Suppressor macrophage treated with lipopolysaccharide for 1 hour (primary cell): Measurements from ENCODE around the gene CCDC85A.
"Not testable (repeated sequence)": the region's sequence is repeated elsewhere in the genome, so short reads cannot be mapped to it uniquely, and the experiment has no call there.

ENCODE experiments used
- DNase-seq, 3 donors: peaks; one replicate each; pipeline ENCODE4 v3.0.0-alpha.2; 2020 to 2022

The CCDC85A gene

GRCh38 chr2:56183643-56184499 is at the start of gene CCDC85A:
TSS of gene CCDC85A (plus strand) at chr2:56183990. CDS start at chr2:56184625, 635 bp downstream.
- peak; percentile 80 to 91 (median 84) for DNase-seq

DNA sequence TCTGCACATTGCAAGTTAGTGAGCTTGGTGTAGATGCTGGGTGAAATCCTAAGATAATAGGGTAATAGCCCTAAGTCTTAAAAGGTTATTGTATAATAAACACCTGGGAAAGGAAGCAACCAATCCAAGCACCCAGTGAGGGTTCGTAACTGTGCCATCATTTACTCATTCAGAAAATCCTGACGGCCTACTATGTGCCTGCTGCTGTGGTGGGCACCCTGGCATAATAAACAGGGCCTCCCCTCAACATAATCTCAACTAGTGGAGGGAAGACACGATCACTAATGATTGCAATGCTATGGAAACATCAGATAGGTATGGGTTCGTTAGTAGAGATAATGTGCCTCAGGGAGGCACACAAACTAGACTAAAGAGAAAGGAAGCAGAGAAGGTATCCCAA is 48.9 kb upstream of the CCDC85A start:
- DNase-seq, result no peak

- DNase-seq, result not testable (repeated sequence)
Observed at GRCh38 chr2:56142497-56143061, 41.2 kb upstream of the CCDC85A start.

DNA sequence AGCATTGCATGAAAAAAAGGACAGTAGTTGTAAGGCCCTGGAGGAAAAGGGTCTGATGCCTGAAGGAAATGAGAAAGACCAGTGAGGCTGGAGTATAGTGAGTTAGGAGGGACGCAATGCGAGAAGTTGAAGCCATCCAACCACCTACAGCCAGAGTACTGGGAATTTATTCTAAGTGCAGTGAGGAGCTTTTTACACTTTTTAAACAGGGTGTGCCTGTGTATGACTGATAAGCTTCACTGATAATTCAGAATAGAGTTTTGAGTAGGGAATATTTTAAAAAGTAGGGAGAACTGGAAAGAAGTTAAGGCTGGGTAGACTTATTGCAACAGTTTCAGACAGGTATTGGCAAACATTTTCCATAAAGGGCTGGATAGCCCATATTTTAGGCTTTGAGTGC is 35.9 kb upstream of the CCDC85A start:
- no peak for DNase-seq

- no peak for DNase-seq
Observed at GRCh38 chr2:56148825-56149224, 35.0 kb upstream of the CCDC85A start.

DNA sequence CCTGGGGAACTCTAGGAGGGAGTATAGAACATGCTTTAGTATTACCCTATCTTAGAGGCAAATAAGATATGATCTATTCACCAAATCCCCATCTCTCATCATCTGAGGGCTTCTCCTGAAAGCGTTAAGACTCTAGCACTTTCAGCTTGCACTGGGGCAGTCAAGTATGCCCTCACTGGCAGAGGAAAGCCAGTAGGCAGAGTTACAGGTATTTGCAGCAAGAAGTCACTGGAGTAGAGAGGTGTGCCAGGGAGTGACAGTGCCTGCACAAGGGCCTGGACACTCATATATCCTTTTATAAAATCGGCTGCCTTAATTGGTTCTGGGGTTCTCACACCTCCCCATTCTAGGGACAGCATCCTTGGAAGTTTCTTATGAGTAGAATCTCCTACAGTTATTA is 31.9 kb upstream of the CCDC85A start:
- no peak for DNase-seq

DNA sequence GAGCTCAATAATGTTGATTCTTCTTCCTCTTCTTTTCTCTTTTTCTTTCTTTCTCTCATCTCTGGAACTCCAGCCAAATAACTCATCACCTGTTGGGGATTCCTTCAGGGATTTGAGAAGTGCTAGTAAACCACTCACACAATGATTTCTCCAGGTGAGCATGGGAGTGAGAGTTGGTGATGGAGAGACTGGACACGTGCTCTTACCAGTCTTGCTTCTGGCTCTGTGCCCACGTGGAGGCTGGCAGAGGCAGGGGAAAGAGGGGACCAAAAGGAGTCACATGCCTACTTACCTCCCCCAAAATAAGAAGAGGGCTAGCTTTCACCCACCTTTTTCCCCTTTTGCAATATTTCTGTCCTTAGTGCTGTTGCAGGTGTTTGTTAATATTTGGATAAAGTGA is 28.6 kb upstream of the CCDC85A start:
- DNase-seq, result no peak

- not testable (repeated sequence) for DNase-seq
Observed at GRCh38 chr2:56159875-56160274, 23.9 kb upstream of the CCDC85A start.

DNA sequence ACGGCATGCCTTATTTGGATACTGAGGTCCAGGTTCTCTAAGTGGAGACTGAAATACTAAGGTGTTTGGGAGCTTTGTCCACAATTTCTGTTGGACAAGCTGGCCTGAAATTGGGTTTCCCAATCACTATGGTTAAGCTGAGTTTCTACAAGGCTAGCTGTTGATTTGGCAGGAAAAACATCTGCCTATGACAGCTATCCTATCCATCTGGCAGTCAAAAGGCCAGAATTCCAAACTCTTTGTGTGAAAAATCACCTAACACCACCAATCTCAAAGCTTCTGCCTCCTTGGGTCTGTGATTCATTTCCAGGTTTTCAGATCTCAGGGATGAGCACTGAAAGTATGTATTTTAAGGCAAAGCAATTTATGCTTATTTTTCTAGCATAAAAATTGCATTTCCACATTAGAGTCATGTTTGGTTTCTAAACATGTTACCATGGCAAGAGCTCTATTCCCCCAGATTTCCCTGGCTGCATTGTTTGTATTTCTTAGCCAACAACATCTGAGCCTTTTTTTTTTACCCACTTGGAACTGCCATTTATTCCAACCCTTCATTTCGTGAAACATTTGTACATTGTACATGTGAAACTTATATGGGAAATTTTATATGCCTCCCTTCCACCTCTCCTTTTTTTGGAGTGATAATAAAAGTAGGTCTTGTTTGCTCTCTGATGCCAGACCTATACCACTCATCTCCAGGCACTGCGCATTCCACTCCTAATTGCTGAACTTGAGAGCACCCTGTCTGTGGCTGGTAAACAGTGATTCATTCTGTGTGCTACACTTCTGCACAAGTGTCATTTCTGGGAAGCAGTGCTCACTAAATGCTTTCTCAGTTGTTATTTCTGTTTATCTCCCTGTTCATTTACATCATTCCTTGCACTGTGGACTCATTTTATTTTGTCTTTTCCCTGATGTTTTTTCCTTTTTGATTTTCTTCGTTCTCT is 15.9 kb upstream of the CCDC85A start:
- no peak for DNase-seq

DNA sequence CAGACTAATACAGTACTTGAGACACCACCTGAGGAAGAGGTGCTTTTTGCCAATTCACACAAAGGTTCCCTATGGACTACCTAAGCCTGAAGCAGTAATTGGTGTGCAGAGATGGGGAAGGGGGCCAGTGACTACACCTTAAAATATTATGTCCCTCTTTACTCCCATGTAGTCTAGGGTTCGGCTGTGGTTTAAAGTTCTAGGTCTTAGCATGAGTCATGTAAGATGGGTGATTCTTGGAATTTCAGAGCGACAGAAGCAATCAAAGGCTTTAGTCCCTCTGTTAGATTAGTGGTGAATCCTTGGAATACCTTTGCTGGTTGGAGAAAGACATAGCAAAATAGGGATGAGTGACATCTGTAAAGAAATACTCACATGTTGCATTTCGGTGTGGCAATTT is 14.3 kb upstream of the CCDC85A start:
- DNase-seq, result no peak

- DNase-seq, result no peak
Observed at GRCh38 chr2:56170504-56170903, 13.3 kb upstream of the CCDC85A start.

DNA sequence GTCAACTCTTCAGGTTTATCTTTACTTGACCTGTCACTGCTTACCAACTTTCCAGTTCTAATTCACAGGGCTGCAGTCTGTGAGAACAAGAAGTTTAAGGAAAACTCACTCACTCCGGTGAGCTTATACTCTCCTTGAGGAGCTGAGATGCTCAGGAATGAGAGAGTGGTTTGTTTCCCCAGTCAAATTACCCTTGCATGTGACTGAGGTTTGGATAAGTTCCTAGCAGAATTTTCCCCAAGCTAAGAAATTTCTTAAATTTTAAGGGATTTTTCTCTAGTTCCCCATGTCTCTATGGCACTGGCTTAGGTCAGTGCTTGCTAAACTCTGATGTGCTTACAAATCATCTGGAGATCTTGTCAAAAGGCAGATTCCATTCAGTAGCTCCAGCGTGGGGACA is 12.8 kb upstream of the CCDC85A start:
- no peak for DNase-seq

GRCh38 chr2:56175779-56176178 is 8.0 kb upstream of the CCDC85A start:
- DNase-seq, result no peak

GRCh38 chr2:56177420-56178220 is 6.2 kb upstream of the CCDC85A start:
- peak in 1 of 3 donors; percentile 4 for DNase-seq

DNA sequence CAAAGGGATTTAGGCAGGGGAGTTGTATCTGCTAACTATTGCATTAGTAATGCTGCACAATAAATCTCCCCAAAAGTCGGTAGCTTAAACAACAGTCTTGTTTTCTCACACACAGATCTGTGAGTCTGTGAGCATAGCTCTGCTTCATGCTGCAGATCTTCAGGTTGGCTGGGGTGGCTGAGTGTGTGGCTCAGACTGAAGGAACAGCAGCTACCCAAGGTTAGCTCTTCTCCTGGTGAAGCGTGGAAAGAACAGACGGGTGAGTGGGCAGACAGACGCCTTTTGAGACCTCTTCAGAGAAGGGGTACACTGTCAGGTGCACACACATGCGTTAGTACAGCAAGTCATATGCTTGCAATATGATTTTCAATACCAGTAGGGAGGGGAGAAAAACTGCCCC is 3.9 kb upstream of the CCDC85A start:
- no peak for DNase-seq

- no peak for DNase-seq
Observed at GRCh38 chr2:56182420-56182819, 1.4 kb upstream of the CCDC85A start.

DNA sequence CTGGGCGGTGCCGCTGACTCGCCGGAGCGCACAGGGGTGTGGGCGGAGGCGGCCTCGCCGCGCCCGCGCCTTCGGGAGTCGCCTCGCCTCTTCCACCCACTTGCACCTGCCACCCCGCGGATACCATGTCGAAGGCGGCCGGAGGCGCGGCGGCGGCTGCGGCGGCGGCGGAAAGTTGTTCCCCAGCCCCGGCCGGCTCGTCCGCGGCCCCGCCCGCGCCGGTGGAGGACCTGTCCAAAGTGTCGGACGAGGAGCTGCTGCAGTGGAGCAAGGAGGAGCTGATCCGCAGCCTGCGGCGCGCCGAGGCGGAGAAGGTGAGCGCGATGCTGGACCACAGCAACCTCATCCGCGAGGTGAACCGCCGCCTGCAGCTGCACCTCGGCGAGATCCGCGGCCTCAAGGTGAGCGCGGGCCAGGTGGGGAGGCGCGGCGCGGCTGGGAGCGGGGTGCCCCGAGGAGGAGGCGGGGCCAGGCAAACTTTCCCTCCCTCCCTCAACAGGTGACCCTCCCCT is 766 bp downstream of the CCDC85A start:
- peak in 2 of 3 donors; percentile 14 to 43 for DNase-seq

DNA sequence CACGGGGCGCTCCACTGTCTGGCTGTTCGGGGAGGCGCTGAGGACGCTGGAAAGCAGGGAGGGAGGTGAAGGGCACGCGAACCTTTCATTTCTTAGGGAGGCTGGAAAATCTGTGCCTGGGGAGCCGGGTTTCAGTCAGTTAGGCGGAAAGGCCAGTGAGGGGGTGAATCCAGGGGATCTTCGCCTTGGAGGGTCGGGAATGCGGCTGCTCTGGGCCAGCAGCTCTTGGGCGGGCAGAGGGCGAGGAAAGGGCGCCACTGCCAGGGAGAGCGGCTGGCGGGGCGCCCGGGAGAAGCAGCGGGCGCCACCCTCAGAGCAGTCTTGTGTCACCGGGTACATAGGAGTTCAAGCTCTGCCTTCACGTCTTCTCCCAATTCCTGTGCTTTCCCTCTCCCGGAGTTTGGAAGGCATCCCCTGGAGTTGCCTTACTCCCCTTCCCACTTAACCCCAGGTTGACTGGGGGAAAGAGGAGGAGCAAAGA is 1.4 kb downstream of the CCDC85A start:
- peak in 2 of 3 donors; percentile 19 to 41 for DNase-seq

- DNase-seq, result peak; percentile 32 to 50 (median 45)
Observed at GRCh38 chr2:56185582-56186046, 1.8 kb downstream of the CCDC85A start.

- peak in 1 of 3 donors; percentile 2 for DNase-seq
Observed at GRCh38 chr2:56191617-56192016, 7.8 kb downstream of the CCDC85A start.

GRCh38 chr2:56192664-56193305 is 9.0 kb downstream of the CCDC85A start:
- DNase-seq, result no peak
